Measurements from ENCODE around the gene PALD1.

Gene PALD1

GRCh38 chr10:70478191-70479164, at the start of gene PALD1:
Gene PALD1, plus strand, starts transcription at chr10:70478767. Its CDS starts 47,185 bp downstream, at chr10:70525952.
- DNase-seq = no peak

- DNase-seq = no peak
Measured at GRCh38 chr10:70430493-70431445, 47.8 kb upstream of the PALD1 start.

- DNase-seq = no peak
Measured at GRCh38 chr10:70432101-70432500, 46.5 kb upstream of the PALD1 start.

- no peak for DNase-seq
Measured at GRCh38 chr10:70432561-70433263, 45.9 kb upstream of the PALD1 start.

GRCh38 chr10:70433581-70434280, 44.8 kb upstream of the PALD1 start:
- DNase-seq = no peak

GRCh38 chr10:70435241-70436085, 43.1 kb upstream of the PALD1 start:
- no peak for DNase-seq

- DNase-seq = no peak
Measured at GRCh38 chr10:70437721-70438120, 40.8 kb upstream of the PALD1 start.

- DNase-seq = no peak
Measured at GRCh38 chr10:70440296-70441160, 38.0 kb upstream of the PALD1 start.

GRCh38 chr10:70441161-70441894, 37.2 kb upstream of the PALD1 start, which contains the start of gene NODAL:
Gene NODAL, minus strand, starts transcription at chr10:70441681. Its CDS starts 14 bp downstream, at chr10:70441667.
- DNase-seq = no peak

- DNase-seq = no peak
Measured at GRCh38 chr10:70441895-70442309, 36.7 kb upstream of the PALD1 start.

GRCh38 chr10:70442332-70442988, 36.1 kb upstream of the PALD1 start:
- no peak for DNase-seq

- no peak for DNase-seq
Measured at GRCh38 chr10:70444744-70445143, 33.8 kb upstream of the PALD1 start.

- no peak for DNase-seq
Measured at GRCh38 chr10:70445718-70446657, 32.6 kb upstream of the PALD1 start.

- no peak for DNase-seq
Measured at GRCh38 chr10:70448236-70448635, 30.3 kb upstream of the PALD1 start.

- DNase-seq = no peak
Measured at GRCh38 chr10:70455213-70455630, 23.3 kb upstream of the PALD1 start.

- no peak for DNase-seq
Measured at GRCh38 chr10:70456164-70456563, 22.4 kb upstream of the PALD1 start.

GRCh38 chr10:70457759-70458305, 20.7 kb upstream of the PALD1 start:
- DNase-seq = no peak

All from NCI-H2227 treated with DMSO at 0.1 percent for 48 hours (cell line).